ENCODE measurements around the gene CA10. TPM values are rescaled to one million over a fixed set of nuclear protein-coding genes. Genes with fewer than 3 reads are reported as not detected.

The CA10 gene
- total RNA-seq, 4 donors from 2014 or later = not detected

- WGBS = 77% methylated on average over 2 of the region's 2 CpGs
Observed at GRCh38 chr17:52084176-52084575, 74.3 kb downstream of the CA10 start.

GRCh38 chr17:52079496-52079895 lies 79.0 kb downstream of the CA10 start:
- no peak for DNase-seq (ENCODE audit: extremely low spot score)
- H3K9me3 ChIP-seq = no peaks in the 10 kb centered on the region

More at GRCh38 chr17:52084176-52084575, 74.3 kb downstream of the CA10 start:
- Histone ChIP-seq H3K27me3 (peaks cover 0 to 3% (median 0%) of the 10 kb centered on the region in 4 donors), H3K4me1 (no peaks in the 10 kb centered on the region), H3K4me3 (no peak overlapping the region), H3K27ac (replicated peaks in 1 of 4) (no peak overlapping the region), H3K36me3 (no peaks in the 10 kb centered on the region), H3K9me3 (no peaks in the 10 kb centered on the region)
- intact Hi-C loops (cut with DNase I) = no loop called here
- TF ChIP-seq EP300 (IDR thresholded peaks at IDR 0.05) (no peak), CTCF (IDR thresholded peaks at IDR 0.05) (no peak), POLR2A (IDR thresholded peaks at IDR 0.05; ENCODE audit: low read depth) (no peak), POLR2AphosphoS5 (IDR thresholded peaks at IDR 0.05) (no peak)
- no peak for DNase-seq (ENCODE audit: extremely low spot score)

GRCh38 chr17:52071712-52072111 lies 86.8 kb downstream of the CA10 start:
- no peak overlapping the region for H3K4me3 ChIP-seq
- no peak for DNase-seq (ENCODE audit: extremely low spot score)
- no peaks in the 10 kb centered on the region for H3K9me3 ChIP-seq
- intact Hi-C loops (cut with DNase I) = no loop called here
- H3K27ac ChIP-seq (replicated peaks in 1 of 4) = no peak overlapping the region
- no peak for TF ChIP-seq POLR2A (IDR thresholded peaks at IDR 0.05; ENCODE audit: low read depth)
- TF ChIP-seq EP300 (IDR thresholded peaks at IDR 0.05) = no peak
- no peak for TF ChIP-seq POLR2AphosphoS5 (IDR thresholded peaks at IDR 0.05)
- TF ChIP-seq CTCF (IDR thresholded peaks at IDR 0.05) = no peak
- H3K36me3 ChIP-seq = no peaks in the 10 kb centered on the region
- WGBS = 82% methylated on average over 5 of the region's 5 CpGs
- H3K4me1 ChIP-seq = no peaks in the 10 kb centered on the region
- H3K27me3 ChIP-seq = no peaks in the 10 kb centered on the region

More at GRCh38 chr17:52079496-52079895, 79.0 kb downstream of the CA10 start:
- Histone ChIP-seq H3K4me3 (no peak overlapping the region), H3K36me3 (no peaks in the 10 kb centered on the region), H3K27me3 (no peaks in the 10 kb centered on the region), H3K4me1 (no peaks in the 10 kb centered on the region), H3K27ac (replicated peaks in 1 of 4) (no peak overlapping the region)
- no peak for TF ChIP-seq CTCF (IDR thresholded peaks at IDR 0.05)
- TF ChIP-seq POLR2AphosphoS5 (IDR thresholded peaks at IDR 0.05) = no peak
- no peak for TF ChIP-seq POLR2A (IDR thresholded peaks at IDR 0.05; ENCODE audit: low read depth)
- TF ChIP-seq EP300 (IDR thresholded peaks at IDR 0.05) = no peak
- 71% methylated on average over 4 of the region's 4 CpGs for WGBS
- intact Hi-C loops (cut with DNase I) = no loop called here

DNA sequence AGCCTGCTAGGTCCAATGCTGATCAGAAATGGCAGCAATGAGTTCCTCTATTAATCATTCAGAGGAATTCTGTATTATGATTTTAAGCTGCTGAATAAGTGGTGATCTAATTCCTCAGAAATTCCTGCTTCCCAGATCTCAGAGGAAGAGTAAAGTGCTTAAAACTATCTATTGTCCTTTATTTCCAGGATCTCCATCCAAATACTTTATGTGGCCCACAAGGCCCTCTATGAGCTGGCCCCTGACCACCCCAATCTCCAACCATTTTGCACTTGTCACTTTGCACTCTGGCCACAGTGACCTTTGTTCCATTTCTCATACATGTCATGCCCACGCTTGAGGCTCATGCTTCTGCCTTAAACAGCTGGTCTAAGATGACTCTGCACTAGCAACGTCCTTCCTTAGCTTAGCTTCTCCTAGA lies 93.7 kb downstream of the CA10 start:
- Histone ChIP-seq H3K27ac (replicated peaks in 1 of 4) (no peak overlapping the region), H3K9me3 (no peaks in the 10 kb centered on the region), H3K36me3 (no peaks in the 10 kb centered on the region), H3K27me3 (no peaks in the 10 kb centered on the region), H3K4me3 (no peak overlapping the region), H3K4me1 (peaks cover 0 to 10% (median 5%) of the 10 kb centered on the region in 4 donors)
- no peak for DNase-seq (ENCODE audit: extremely low spot score)
- WGBS = 61% methylated on average over 2 of the region's 2 CpGs
- TF ChIP-seq EP300 (IDR thresholded peaks at IDR 0.05) (no peak), POLR2A (IDR thresholded peaks at IDR 0.05; ENCODE audit: low read depth) (no peak), POLR2AphosphoS5 (IDR thresholded peaks at IDR 0.05) (no peak), CTCF (IDR thresholded peaks at IDR 0.05) (no peak)
- intact Hi-C loops (cut with DNase I) = no loop called here

DNA sequence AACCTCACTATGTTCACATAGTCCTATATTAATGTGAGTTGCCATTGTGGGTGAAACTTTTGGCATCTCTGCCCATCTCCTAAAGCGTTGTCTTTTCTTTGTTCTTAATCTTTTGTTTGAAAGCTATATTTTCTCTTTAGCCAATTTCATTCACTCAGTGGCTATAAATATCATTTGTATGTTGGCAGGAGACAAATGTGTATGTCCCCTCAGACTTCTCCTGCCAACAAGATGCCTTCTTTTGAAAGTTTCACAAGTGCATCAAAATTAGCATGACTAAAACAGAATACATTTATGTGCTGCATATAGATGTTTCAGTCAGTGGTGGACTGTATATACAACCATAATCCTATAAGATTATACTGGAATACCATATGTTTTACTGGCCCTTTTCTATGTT lies 109.0 kb downstream of the CA10 start:
- DNase-seq (ENCODE audit: extremely low spot score) = no peak

More for the DNA sequence above, 109.0 kb downstream of the CA10 start:
- Histone ChIP-seq H3K27ac (replicated peaks in 1 of 4) (no peak overlapping the region), H3K36me3 (no peaks in the 10 kb centered on the region), H3K4me1 (peaks cover 0 to 11% (median 4%) of the 10 kb centered on the region in 4 donors), H3K4me3 (no peak overlapping the region), H3K27me3 (no peaks in the 10 kb centered on the region), H3K9me3 (peaks cover 0 to under 1% (median 0%) of the 10 kb centered on the region in 4 donors)
- TF ChIP-seq POLR2AphosphoS5 (IDR thresholded peaks at IDR 0.05) = no peak
- TF ChIP-seq CTCF (IDR thresholded peaks at IDR 0.05) = no peak
- TF ChIP-seq EP300 (IDR thresholded peaks at IDR 0.05) = no peak
- TF ChIP-seq POLR2A (IDR thresholded peaks at IDR 0.05; ENCODE audit: low read depth) = no peak
- WGBS = 31% methylated on average over 1 of the region's 1 CpG
- intact Hi-C loops (cut with DNase I) = no loop called here
